GM18909 (cell line): ENCODE data around the gene PRF1.
"Not testable (repeated sequence)": the region's sequence is repeated elsewhere in the genome, so short reads cannot be mapped to it uniquely, and the experiment has no call there.

Experiments used
- ATAC-seq: cut with Tn5 transposase; IDR thresholded peaks from one replicate; pipeline ENCODE4 v1.9.1; 2021; ENCODE audit warnings: mild to moderate bottlenecking; ENCODE audit not compliant: unreplicated experiment, poor library complexity

PRF1 gene

GRCh38 chr10:70581176-70581575 is 21.4 kb downstream of the PRF1 start:
- ATAC-seq = not testable (repeated sequence)

DNA sequence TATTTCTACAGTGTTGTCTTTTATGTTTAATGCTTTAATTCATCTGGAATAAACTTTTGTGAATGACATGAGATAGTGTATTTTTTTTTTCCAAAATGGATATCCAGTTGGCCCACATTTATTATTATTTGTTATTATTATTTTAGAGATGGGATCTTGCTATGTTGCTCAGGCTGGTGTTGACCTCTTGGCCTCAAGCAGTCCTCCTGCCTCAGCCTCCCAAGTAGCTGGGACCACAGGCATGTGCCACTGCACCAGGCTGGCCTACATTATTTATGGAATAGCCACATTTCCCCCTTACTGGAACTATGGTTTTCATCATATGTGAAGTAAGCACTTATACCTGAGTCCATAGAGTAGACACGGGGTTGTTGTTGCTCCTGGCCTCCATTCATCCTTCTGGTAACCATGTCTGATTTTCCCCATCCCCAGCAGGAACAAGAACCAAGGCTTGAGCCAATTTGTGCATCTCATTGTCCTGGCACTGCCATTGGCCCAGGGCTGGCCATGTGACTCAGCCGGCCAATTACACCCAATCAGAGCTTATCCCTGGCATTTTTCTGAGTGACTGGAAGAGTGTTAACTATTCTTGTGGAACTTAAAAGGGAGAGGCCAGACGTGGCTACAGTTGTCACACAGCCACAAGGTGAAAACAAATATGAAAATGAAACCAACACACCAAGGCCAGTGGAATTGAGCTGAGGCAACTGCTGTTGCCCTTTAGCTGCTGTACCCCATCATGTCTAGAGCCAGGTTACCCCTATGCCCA is 23.1 kb downstream of the PRF1 start:
- no peak for ATAC-seq

DNA sequence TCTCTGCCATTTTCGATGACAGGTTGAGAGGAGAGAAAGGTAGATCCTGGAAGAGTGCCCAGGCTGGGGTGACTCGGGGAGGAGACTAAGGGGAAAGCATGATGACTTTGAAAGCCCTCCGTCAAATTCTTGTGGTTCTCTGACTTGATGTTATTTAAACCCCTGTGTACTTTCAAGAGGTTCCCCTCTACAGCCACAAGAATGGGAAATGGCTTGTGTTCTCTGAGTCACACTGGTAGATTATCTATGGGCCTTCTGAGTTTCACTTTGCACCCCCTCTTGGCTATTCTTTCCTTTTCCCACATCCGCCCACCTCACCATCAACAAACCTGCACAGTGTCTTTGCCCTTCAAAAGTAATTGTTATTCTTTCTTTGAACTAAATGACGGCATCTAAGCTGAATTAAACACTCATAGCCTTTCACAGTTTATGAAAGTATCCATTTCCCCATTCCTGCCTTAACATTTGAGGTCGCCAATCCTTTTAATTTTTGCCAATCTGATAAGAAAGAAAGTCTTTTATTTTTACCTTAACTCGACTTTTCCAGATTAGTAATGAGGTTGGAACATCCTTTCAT is 24.1 kb downstream of the PRF1 start:
- peak; percentile 52 for ATAC-seq

DNA sequence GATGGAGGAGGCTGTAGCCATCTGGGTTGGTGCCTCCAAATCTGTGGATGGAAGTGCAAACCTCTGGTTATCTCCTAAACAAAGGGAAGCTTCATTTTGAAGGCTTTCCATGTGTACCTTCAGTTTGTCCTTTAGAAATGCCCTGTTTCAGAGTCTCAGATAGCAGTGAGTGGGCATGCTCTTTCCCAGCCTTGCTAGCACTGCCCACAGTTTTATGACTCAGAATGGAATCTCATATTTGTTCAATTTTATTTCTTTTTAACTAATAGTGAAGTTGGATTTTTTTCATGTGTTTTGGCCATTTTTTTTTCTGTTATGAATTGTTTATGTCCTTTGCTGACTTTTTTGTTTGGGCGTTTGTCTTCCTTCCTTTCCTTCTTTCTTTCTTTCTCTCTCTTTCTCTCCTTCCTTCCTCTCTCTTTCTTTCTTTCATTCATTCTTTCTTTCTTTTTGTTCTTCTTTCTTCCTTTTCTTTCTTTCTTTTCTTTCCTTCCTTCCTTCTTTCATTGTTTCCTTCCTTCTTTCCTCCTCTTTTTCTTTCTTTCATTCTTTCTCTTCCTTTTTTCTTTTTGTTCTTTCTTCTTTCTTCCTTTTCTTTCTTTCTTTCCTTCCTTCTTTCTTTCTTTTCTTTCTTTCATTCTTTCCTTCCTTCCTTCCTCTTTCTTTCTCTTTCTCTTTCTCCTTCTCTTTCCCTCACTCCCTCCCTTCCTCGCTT is 25.6 kb downstream of the PRF1 start:
- no peak for ATAC-seq

DNA sequence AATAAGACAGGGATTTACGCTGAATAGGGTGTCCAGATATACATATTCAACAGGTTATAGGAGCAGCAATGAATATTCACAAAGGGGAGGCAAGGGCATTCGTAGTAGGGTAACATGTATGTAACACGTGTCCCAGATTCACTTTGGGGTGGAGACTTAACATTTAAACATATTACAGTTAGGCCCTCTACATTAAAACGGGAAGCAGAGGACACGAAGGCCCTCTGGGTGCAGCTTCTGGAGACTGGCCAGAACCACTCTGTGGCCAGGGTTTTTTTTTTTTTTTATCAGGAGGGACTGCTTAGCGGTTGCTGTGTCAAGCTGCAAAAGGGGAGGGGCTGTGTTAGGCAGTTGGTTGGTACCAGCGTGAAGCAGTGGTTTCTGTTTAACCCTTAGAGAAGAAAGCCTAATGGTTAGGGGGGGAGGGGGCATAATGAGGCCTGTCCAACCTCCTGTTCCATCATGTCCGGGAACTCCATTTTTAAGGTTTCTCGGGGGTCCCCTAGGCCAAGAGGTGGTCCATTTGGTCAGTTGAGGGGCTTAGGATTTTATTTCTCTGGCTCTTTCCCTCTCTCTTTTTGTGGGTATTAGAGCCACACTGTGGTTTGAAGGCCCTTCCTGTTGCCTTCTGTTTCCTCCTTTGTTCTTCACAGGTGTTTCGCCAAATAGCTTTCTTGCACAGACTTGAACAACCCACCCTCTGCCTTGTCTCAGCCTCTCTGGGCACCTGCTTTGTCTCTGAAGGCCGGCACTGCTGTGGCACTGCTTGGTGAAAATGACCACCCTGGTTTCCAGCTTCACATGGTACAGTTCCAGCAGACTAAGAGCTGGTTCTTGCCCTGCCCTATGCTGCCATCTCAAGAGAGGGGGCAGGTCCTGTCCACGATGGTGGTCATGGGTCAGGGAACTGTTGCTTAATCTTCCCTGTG is 26.4 kb downstream of the PRF1 start:
- peak; percentile 67 for ATAC-seq

- no peak for ATAC-seq
Observed at GRCh38 chr10:70575486-70575873, 27.1 kb downstream of the PRF1 start.

- no peak for ATAC-seq
Observed at GRCh38 chr10:70573599-70574506, 28.7 kb downstream of the PRF1 start.

GRCh38 chr10:70571636-70572439 is 30.7 kb downstream of the PRF1 start:
- no peak for ATAC-seq

- no peak for ATAC-seq
Observed at GRCh38 chr10:70571236-70571635, 31.3 kb downstream of the PRF1 start.

DNA sequence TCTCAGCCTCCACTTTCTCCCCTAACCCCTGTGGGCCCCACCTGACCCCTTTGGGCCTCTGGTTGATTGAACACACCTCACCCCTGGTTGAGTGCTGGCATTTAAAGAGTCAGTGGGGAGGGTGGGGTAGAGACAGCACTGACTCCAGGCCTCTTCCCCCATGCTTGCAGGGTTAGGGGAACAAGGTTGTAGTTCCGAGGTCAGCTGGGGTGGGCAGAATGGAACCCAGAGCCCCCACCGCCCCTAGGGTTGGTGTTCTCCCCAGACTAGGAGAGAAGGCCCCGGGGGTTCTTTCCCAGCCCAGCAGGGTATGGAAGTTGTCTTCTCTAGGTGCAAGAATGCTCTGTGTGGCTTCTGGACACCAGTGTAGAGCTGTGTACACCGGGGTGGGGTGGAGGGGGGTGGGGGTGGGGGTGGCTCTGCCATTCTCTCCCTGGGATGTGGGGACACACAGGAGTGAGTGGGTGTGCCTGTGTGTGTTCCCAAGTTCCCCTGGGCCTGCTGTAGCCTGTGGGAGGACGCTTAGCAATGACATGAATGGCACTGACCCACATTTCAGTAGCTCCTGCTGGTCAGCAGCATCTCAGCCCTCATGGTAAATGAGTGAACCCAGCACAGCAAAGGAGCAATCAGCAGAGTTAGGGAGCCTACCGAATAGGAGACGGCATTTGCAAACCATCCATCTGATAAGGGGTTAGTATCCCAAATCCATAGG is 33.6 kb downstream of the PRF1 start:
- ATAC-seq = no peak

GRCh38 chr10:70568113-70568512 is 34.4 kb downstream of the PRF1 start:
- ATAC-seq = no peak

DNA sequence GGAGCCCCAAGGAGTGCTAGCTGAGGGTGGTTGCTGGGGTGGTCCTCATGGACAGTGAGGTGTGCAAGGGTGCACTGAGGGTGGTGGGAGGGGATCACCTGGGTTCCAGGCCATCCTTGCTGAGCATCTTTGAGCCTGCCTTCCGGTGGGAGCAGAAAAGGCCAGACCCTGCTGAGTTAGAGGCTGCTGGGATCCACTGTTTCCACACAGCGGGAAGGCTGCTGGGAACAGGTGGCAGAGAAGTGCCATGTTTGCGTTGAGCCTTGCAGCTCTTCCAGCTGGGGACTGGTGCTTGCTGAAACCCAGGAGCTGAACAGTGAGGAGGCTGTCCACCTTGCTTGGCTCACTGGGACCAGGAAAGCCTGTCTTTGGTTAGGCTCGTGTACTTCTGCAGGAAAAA is 34.9 kb downstream of the PRF1 start:
- no peak for ATAC-seq

- no peak for ATAC-seq
Observed at GRCh38 chr10:70566515-70567290, 35.8 kb downstream of the PRF1 start.

- ATAC-seq = no peak
Observed at GRCh38 chr10:70565556-70566514, 36.7 kb downstream of the PRF1 start.

DNA sequence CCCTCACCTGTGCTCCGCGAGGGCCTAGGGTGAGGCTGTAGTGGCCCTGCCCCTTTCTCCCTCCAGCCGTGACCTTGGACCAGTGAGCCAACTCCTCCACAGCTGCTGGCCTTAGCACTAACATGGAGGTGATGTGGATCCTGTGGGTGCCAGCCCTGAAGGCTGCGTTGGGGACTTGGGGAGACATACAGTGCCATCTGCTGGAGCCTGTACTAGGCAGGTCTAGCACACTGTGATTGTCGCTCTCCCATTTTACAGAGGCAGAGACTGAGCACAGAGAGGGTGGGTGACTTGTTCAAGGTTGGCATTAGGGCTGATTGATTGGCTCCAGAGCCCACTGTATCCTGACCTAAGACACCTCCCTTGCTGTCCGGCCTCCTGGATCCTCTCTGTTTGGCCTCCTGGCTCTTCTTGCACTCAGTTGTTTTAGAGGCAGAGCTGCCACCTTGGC is 37.6 kb downstream of the PRF1 start:
- ATAC-seq = no peak

- no peak for ATAC-seq
Observed at GRCh38 chr10:70564113-70564725, 38.3 kb downstream of the PRF1 start.
